NCI-H2171 treated with DMSO at 0.1 percent for 48 hours (cell line): ENCODE data around the gene ZNF335.
"Not testable (repeated sequence)": the region's sequence is repeated elsewhere in the genome, so short reads cannot be mapped to it uniquely, and the experiment has no call there.

ENCODE experiments used
- DNase-seq: peaks from one replicate; lab custom pipeline; 2025; lab: John Stamatoyannopoulos, UW

ZNF335 gene

GRCh38 chr20:45934046-45934585 lies 37.9 kb downstream of the ZNF335 start:
- peak; percentile 92 for DNase-seq

DNA sequence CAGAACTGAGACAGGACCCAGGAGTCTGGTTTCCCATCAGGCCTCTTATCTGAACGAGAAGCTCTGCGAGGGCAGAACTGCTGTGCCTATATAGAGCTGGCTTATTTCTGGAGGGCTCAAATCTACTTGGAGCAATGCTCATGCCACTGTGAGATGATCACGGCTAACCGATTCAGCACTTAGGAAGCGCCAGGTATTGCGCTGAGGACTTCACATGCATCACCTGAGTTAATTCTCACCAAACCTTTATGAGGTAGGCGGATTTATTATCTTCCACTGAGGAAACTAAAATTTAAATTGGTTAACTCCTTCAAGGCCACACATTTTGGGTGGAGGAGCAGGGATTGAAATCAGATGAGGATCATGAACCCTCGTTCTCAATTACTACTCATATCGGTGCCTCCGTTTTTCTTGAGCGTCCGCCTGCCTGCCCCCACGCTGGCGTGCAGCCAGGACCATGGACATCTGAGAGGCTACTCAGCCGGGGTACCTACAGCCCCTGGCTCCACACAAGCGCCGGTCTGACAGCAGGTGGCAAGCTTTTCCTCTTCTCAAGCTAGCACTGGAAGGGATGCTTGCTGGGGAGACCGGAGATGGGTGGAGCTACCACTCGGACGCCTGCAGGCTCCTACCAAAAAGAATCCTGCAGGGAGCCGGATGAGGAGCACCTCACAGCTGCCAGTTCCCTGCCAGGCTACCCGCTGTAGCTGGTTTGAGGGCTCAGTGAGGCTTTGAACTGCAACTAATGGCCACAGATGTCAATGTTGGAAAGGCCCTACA lies 38.5 kb downstream of the ZNF335 start:
- DNase-seq = peak; percentile 89

GRCh38 chr20:45931680-45932079 lies 40.3 kb downstream of the ZNF335 start:
- not testable (repeated sequence) for DNase-seq

DNA sequence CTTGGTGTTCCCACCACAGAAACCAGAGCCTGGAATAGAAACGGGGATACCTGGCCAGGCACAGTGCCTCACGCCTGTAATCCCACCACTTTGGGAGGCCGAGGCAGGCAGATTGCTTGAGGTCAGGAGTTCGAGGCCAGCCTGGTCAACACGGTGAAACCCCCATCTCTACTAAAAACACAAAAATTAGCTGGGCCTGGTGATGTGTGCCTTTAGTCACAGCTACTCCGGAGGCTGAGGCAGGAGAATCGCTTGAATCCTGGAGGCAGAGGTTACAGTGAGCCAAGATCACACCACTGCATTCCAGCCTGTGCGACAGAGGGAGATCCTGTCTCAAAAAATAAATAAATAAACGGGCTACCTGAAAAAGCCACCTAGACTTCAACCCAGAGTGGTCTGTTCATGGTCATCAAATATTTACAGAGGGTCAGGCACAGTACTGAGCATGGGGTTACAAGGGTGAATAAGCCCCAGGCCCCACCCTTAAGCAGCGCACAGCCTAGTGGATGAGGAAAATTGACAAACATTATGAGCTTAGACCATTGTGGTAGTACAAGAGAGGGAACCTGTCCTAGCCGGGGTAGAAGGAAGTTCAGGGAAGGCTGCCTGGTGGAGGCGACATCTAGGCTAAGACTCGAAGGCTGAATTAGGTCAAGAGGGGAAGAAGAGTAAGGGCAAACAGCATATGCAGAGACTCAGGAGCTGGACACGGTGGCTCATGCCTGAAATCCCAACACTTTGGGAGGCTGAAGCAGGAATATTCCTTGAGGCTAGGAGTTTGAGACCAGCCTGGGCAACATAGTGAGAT lies 44.7 kb downstream of the ZNF335 start:
- DNase-seq = no peak

DNA sequence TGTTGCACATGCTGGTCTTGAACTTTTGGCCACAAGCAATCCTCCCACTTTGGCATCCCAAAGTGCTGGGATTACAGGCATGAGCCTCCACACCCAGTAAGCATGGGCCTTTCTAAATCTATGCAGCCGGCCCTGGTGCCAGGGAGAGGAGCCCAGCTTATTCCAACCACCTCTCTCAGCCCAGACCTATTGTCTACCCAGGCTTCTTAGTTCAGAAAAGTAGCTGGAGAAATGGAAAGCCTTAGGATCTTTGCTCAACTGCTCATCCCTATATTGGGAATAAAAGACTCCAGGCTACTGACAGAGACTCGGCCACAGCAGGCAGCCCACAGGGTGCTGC lies 45.3 kb downstream of the ZNF335 start:
- no peak for DNase-seq

DNA sequence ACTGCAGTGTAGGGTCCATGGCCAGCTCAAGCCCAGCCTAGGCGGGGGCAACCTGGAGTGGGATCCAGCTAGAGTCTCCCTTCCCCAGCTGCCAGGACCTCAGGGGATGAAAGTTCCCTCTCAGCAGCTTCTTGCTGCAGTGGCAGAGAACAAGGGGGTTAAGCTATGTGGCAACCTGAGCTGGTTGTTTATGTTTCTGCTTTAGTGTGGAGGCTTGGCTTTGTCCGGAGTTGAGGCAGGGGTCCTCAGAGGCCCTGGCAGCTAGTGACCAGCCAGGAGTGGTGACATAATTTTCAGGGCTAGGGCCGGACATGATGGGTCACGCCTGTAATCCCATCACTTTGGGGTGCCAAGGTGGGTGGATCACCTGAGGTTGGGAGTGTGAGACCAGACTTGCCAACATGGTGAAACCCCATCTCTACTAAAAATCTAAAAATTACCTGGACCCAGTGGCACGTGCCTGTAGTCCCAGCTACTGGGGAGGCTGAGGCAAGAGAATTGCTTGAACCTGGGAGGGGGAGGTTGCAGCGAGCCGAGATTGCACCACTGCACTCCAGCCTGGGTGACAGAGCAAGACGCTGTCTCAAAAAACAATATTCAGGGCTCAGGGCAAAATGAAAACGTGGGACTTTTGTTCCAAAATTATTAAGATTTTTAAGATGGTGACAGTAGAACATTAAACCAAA lies 46.0 kb downstream of the ZNF335 start:
- DNase-seq = no peak

- DNase-seq = peak; percentile 20
Measured at GRCh38 chr20:45924391-45925261, 47.4 kb downstream of the ZNF335 start.

DNA sequence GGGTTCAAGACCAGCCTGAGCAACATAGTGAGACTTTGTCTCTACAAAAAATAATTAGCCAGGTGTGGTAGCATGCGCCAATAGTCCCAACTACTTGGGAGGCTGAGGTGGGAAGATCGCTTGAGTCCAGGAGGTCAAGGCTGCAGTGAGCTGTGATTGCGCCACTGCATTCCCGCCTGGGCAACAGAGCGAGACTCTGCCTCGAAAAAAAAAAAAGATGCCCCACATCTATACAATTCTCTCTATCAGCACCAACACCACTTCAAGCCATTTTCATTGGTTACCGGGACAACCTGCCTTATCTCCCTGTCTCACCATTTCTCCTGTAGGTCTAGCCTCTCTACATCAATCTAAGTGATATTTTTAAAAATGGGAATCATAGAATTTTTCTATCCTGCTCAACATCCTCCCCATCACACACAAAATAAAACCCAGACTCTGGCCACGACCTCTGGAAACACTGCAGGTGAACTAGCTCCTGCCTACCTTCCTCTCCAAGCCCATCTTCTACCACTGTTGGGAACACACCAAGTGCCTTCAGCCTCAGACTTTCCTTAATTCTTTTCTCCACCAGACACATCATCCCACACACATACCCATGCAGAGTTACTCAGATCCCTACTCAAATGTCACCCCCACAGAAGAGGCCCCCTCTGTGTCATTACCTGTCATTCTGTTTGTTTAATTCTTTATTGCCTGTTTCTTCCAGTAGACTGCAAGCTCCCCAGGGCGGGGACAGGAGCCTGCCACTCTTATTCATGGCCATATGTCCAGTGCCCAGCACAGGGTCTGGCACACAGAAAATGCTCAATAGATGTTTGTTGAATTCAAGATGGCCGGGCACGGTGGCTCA lies 50.4 kb downstream of the ZNF335 start:
- no peak for DNase-seq

- no peak for DNase-seq
Measured at GRCh38 chr20:45920462-45921336, 51.3 kb downstream of the ZNF335 start.

DNA sequence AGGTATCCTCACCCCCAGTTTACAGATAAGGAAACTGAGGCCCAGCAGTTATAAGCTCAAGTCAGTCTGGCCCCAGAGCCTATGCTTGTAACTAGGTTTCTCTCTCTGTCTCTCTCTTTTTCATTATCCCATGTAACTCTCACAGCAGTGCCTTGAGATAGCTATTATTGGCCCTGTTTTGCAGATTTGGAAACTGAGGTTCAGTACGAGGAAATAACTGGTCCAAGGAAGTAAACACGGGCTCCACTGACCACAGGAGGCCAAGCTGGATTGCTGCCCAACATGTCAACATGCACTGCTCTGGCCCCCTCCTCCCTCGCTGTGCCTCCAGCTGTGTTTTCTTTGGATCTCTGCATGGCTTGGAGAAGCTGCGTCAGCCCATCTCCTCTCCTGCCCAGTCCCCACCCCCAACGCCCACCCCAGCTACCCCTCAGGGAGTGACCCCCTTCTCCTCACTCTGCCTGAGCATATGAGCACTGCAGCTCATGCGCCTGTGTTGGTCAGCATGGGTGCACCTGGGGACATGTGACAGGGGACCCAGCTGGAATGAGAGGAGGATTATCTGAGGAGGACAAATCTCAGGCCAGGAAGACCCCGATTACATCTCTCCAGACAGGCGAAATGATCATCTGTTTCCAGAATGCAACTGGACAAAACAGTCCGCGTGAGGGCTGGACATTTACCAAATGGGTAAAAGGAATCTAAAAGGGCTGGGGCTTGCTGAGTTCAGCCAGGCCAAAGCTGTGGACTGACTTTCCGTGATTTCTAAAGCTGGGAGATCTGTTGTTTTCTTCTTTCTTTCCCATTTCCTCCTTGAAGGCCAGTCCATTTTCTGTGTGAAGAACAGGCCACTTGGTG lies 52.2 kb downstream of the ZNF335 start:
- DNase-seq = no peak

DNA sequence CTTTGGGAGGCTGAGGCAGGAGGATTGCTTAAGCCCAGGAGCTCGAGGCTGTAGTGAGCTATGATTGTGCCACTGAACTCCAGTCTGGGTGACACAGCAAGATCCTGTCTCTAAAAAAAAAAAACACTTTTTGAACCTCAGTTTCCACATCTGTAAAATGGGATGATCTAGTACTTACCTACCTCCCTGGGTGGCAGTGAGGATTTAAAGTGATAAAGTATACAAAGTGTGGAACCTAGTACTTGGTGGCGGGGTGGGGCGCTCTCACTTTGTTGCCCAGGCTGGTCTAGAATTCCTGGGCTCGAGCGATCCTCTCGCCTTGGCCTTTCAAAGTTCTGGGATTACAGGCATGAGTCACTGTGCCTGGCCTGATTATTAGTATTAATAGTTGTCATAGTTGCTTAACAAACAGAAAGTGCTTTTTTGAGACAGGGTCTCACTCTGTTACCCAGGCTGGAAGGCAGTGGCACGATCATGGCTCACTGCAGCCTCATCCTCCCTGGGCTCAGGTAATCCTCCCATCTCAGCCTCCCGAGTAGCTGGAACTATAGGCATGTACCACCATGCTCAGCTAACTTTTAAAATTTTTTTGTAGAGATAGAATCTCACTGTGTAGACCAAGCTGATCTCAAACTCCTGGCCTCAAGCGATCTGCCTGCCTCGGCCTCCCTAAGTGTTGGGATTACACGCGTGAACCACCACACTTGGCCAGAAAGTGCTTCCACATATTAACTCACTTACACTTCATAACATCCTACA lies 53.0 kb downstream of the ZNF335 start:
- DNase-seq = no peak

GRCh38 chr20:45918182-45918737 lies 53.7 kb downstream of the ZNF335 start:
- DNase-seq = no peak

DNA sequence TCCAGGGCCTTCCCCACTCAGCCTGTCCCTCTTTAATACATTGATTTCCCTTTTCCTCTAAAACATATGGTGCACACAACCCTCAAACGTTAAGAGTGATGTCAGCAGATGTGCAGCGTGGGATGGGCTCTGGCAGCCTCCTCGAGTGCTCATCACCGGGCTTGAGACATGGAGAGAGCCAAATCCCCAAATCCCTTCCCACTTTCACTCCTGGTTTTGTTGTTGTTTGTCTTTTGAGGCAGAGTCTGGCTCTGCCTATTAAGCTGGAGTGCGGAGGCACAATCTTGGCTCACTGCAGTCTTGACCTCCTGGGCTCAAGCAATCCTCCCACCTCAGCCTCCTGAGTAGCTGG lies 54.2 kb downstream of the ZNF335 start:
- peak; percentile 16 for DNase-seq

DNA sequence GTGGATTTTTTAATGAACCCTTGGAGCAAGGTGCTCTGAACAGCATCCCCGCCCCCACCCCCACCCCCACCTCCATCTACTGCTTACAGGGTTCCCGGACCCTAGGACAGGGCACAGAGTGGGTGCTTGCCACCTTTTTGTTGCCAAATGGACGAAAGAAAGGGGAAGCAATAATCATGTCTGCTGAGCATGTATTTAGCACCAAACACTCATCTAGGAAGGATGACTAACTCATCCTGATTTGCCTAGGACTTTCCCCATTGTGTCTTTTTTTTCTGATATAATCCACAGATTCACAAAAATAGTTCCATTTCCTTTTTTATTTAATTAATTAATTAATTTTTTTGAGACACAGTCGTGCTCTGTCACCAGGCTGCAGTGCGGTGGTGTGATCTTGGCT lies 58.9 kb downstream of the ZNF335 start:
- no peak for DNase-seq

GRCh38 chr20:45912344-45912682 lies 59.7 kb downstream of the ZNF335 start:
- no peak for DNase-seq

DNA sequence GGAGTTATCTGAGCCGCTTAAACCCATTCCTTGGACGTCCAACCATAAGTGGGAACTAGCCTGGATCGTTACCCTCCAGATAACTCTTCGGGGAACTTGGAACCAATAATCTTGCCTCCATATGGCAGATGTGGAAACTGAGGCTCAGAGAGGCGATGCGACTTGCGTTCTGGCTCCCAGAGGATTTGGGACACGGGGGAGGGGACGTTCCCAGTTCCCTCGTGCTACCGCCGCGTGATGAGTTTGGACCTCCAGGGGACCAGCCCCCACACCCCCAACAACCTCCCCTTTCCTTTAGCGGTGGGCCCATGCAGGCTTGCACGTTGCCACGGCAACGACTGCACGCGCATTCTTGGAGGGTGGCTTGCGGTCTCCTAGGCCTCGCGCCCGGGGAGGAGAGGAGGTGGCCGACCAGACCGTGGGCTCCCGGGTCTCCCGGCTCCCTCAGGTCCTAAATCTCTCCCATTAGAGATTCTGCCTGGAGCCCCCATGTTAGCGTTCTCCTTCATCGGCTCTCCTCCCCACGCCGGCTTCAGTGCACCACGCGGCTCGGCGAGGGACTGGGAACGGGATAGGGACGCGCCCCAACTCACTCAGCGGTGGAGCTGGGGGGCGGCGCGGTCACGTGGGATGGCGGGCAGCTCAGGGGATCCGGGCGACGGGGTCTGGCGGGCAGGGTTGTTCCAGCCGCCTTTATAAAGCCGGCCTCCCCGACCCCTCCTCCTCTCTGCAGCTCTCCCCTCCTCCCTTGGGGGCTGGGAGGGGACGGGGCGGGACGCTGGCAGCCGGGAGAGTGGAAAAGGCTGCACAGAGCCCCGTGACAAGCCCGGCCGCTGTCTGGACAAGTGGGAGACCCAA lies 60.3 kb downstream of the ZNF335 start, which contains the start of gene PLTP:
PLTP (minus strand) TSS at position 670 of the 858 bp plus-strand sequence. CDS start 703 bp downstream, outside the sequence.
- DNase-seq = peak; percentile 46
